CD14-positive monocyte (primary cell): ENCODE results near the gene CXXC5. TPM values are rescaled to one million over a fixed set of nuclear protein-coding genes. Genes with fewer than 3 reads are reported as not detected.

Experiments used
- DNase-seq, 3 donors: peaks; one replicate each; pipeline ENCODE4 v3.0.0-alpha.2; 2011 to 2022
- H2AFZ ChIP-seq: 2 replicates; pipeline ENCODE4 v1.6.0; 2012; ENCODE audit warnings: mild to moderate bottlenecking, low read depth, low read length, inconsistent platforms; ENCODE audit not compliant: insufficient read depth, poor library complexity, severe bottlenecking
- H3K27ac ChIP-seq, 2 donors: 1 replicate in 1 of 2; 2 replicates in 1 of 2; pipeline ENCODE4 v1.5.1; 2012 to 2013; ENCODE audit warnings: low read length in 2 of 2, control low read depth in 1 of 2, inconsistent platforms in 1 of 2, low read depth in 1 of 2, mild to moderate bottlenecking in 1 of 2
- H3K27me3 ChIP-seq, 2 donors: one replicate each; pipeline versions ENCODE4 v1.6.0 to v1.6.1; 2011 to 2013; ENCODE audit warnings: low read length in 2 of 2; ENCODE audit not compliant: control insufficient read depth in 2 of 2, insufficient read depth in 2 of 2
- H3K36me3 ChIP-seq, 2 donors: replicated peaks in 1 of 2; 1 replicate in 1 of 2; 2 replicates in 1 of 2; pipeline versions ENCODE4 v1.5.1 to v1.6.1; 2012 to 2013; ENCODE audit warnings: low read length in 2 of 2, control low read depth in 1 of 2, inconsistent platforms in 1 of 2, mild to moderate bottlenecking in 1 of 2; ENCODE audit not compliant: insufficient read depth in 2 of 2, control insufficient read depth in 1 of 2
- H3K4me1 ChIP-seq, 2 donors: 1 replicate in 1 of 2; 2 replicates in 1 of 2; pipeline versions ENCODE4 v1.5.1 to v1.6.1; 2012 to 2013; ENCODE audit warnings: low read length in 2 of 2, control low read depth in 1 of 2, inconsistent platforms in 1 of 2, mild to moderate bottlenecking in 1 of 2, moderate library complexity in 1 of 2; ENCODE audit not compliant: insufficient read depth in 2 of 2, control insufficient read depth in 1 of 2
- H3K4me2 ChIP-seq: replicated peaks from 2 replicates; pipeline ENCODE3; 2012; ENCODE audit warnings: low read length, moderate library complexity, mild to moderate bottlenecking; ENCODE audit not compliant: poor library complexity, severe bottlenecking; ENCODE audit errors: extremely low read depth
- H3K4me3 ChIP-seq, 3 experiments: fragments of 200-600 bp in 1 of 3; sonication (generic) in 1 of 3; replicated peaks in 1 of 3; 1 replicate in 2 of 3; 2 replicates in 1 of 3; pipeline ENCODE4 v1.5.1; 2011 to 2013; ENCODE audit warnings: low read length in 3 of 3, mild to moderate bottlenecking in 3 of 3, control low read depth in 2 of 3, low read depth in 2 of 3, inconsistent platforms in 1 of 3, moderate library complexity in 1 of 3
- H3K79me2 ChIP-seq: 2 replicates; pipeline ENCODE4 v1.6.0; 2012; ENCODE audit warnings: mild to moderate bottlenecking, control low read depth, inconsistent platforms, low read length, moderate library complexity; ENCODE audit not compliant: insufficient read depth
- H3K9ac ChIP-seq: 2 replicates; pipeline ENCODE4 v1.6.0; 2017; ENCODE audit warnings: low read length, mild to moderate bottlenecking; ENCODE audit not compliant: insufficient read depth, poor library complexity, severe bottlenecking
- H3K9me3 ChIP-seq, 2 donors: replicated peaks in 1 of 2; 1 replicate in 1 of 2; 2 replicates in 1 of 2; pipeline versions ENCODE4 v1.5.1 to v1.6.1; 2012 to 2013; ENCODE audit warnings: low read length in 2 of 2, control low read depth in 1 of 2; ENCODE audit not compliant: control insufficient read depth in 1 of 2, insufficient read depth in 1 of 2
- H4K20me1 ChIP-seq: 2 replicates; pipeline ENCODE4 v1.6.0; 2012; ENCODE audit warnings: mild to moderate bottlenecking, low read length, control low read depth, moderate library complexity; ENCODE audit not compliant: insufficient read depth
- H3K27ac Mint-ChIP-seq, 7 donors: one replicate each; pipeline ENCODE4 v1.8.0; 2020; ENCODE audit warnings: mild to moderate bottlenecking in 7 of 7, mixed read lengths in 7 of 7, moderate library complexity in 6 of 7, inconsistent platforms in 2 of 7
- H3K27me3 Mint-ChIP-seq, 3 donors: one replicate each; pipeline ENCODE4 v1.8.0; 2021 to 2022; ENCODE audit warnings: low read depth in 3 of 3, mild to moderate bottlenecking in 3 of 3, mixed read lengths in 3 of 3, moderate library complexity in 3 of 3, inconsistent platforms in 1 of 3
- H3K36me3 Mint-ChIP-seq, 2 donors: one replicate each; pipeline ENCODE4 v1.8.0; 2020; ENCODE audit warnings: mixed read lengths in 2 of 2, inconsistent platforms in 1 of 2, mild to moderate bottlenecking in 1 of 2
- H3K4me1 Mint-ChIP-seq: one replicate; pipeline ENCODE4 v1.8.0; 2020; ENCODE audit warnings: mild to moderate bottlenecking, mixed read lengths
- H3K4me3 Mint-ChIP-seq, 2 donors: one replicate each; pipeline ENCODE4 v1.8.0; 2020; ENCODE audit warnings: mild to moderate bottlenecking in 2 of 2, mixed read lengths in 2 of 2, moderate library complexity in 1 of 2
- H3K9me3 Mint-ChIP-seq, 7 donors: one replicate each; pipeline ENCODE4 v1.8.0; 2020 to 2022; ENCODE audit warnings: mixed read lengths in 7 of 7, mild to moderate bottlenecking in 6 of 7, moderate library complexity in 6 of 7, inconsistent platforms in 2 of 7
- whole genome bisulfite sequencing: methylation state at CpG from one replicate; pipeline ENCODE4 v1.1.5; 2013; ENCODE audit warnings: missing lambda C conversion rate; ENCODE audit not compliant: insufficient coverage; 5-methylcytosine and 5-hydroxymethylcytosine counted together
- intact Hi-C, 2 donors: fragments of 100-400 bp; cut with micrococcal nuclease; formaldehyde crosslinking; loops; one replicate each; pipeline versions ENCODE4 v1.15.0 to v1.15.1; 2023
- polyA plus RNA-seq, 3 donors: library from polyadenylated mRNA; depleted of rRNA in 1 of 3; unstranded in 2 of 3; stranded (reverse) in 1 of 3; fragments of 300-500 nt in 2 of 3; fragments of >200 nt in 1 of 3; fragmentation: Illumina TruSeq in 2 of 3; gene quantifications; 1 replicate in 2 of 3; 2 replicates in 1 of 3; pipeline ENCODE4 v1.2.3, GENCODE V29; 2012 to 2021
- TF ChIP-seq, protein P1 (sequence below): fragments of 200-600 bp; IDR thresholded peaks from one replicate; pipeline ENCODE4 v1.8.0; 2022; ENCODE audit warnings: antibody characterized with exemption, mild to moderate bottlenecking

Gene CXXC5
- polyA plus RNA-seq, 3 donors, result 22.4 to 37.2 (median 33.7) TPM

DNA sequence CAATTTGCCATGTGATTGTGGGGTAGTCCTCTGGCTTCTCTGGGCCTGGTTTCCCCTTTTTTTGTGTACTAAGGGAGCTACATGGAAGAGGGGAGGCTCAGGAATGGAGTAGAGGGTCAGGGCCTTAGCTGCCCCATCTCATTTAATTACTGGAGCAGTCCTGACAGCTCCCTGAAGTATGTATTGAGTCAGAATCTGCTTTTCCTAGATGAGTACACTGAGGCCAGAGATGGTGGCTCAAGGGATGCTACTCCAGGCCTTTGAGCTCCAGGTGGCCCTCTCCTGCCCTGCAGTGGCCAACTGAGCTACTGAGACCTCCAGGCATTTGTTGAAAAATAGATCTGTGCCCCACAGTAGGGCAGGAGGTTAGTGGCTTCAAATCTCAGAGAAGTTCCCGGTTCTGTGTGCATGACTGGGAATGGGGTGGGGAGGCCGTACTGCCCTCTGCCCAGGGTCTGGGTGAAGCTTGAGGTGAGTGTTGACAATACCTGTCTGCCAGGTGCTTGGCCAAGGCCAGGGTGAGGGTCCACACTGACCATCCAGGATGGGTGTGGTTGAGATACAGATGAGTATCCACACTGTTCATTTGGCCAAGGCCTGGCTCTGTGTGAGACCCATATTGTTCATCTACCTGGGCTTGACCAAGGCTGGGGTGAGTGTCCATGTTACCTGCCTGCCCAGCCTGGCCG is 45.7 kb downstream of the CXXC5 start:
- Histone ChIP-seq H2AFZ (no peak overlapping the region), H3K9me3 (peaks cover 0 to 7% of the 10 kb centered on the region in 2 donors), H3K27ac (no peak overlapping the region), H3K36me3 (no peaks in the 10 kb centered on the region), H3K79me2 (no peaks in the 10 kb centered on the region), H3K4me3 (no peak overlapping the region), H3K9ac (no peak overlapping the region), H3K4me2 (no peak overlapping the region), H4K20me1 (no peaks in the 10 kb centered on the region), H3K27me3 (peaks cover 16 to 59% of the 10 kb centered on the region in 2 donors), H3K4me1 (peaks cover 20 to 27% of the 10 kb centered on the region in 2 donors)
- Mint-ChIP-seq H3K4me1 (peaks cover 29% of the 10 kb centered on the region), H3K9me3 (peaks cover 0 to 8% (median 3%) of the 10 kb centered on the region in 7 donors), H3K27ac (no peak overlapping the region), H3K36me3 (peaks cover 4 to 9% of the 10 kb centered on the region in 2 donors), H3K27me3 (peaks cover 59 to 74% (median 68%) of the 10 kb centered on the region in 3 donors), H3K4me3 (no peak overlapping the region)
- DNase-seq, result no peak
- whole genome bisulfite sequencing, result 94% methylated on average over 3 of the region's 3 CpGs
- intact Hi-C loops, result loop anchor here in 1 of 2 donors (5.0 kb wide), 1 partner anchor 53 kb away; no protein-coding TSS in a partner anchor
- TF ChIP-seq, protein P1, sequence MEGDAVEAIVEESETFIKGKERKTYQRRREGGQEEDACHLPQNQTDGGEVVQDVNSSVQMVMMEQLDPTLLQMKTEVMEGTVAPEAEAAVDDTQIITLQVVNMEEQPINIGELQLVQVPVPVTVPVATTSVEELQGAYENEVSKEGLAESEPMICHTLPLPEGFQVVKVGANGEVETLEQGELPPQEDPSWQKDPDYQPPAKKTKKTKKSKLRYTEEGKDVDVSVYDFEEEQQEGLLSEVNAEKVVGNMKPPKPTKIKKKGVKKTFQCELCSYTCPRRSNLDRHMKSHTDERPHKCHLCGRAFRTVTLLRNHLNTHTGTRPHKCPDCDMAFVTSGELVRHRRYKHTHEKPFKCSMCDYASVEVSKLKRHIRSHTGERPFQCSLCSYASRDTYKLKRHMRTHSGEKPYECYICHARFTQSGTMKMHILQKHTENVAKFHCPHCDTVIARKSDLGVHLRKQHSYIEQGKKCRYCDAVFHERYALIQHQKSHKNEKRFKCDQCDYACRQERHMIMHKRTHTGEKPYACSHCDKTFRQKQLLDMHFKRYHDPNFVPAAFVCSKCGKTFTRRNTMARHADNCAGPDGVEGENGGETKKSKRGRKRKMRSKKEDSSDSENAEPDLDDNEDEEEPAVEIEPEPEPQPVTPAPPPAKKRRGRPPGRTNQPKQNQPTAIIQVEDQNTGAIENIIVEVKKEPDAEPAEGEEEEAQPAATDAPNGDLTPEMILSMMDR, result no peak

GRCh38 chr5:139694556-139695177 is 46.5 kb downstream of the CXXC5 start:
- Histone ChIP-seq H3K4me1 (peaks cover 16 to 21% of the 10 kb centered on the region in 2 donors), H3K27me3 (peaks cover 16 to 59% of the 10 kb centered on the region in 2 donors), H3K4me2 (no peak overlapping the region), H3K4me3 (no peak overlapping the region), H3K79me2 (no peaks in the 10 kb centered on the region), H3K36me3 (no peaks in the 10 kb centered on the region), H3K9me3 (peaks cover 0 to 7% of the 10 kb centered on the region in 2 donors), H3K27ac (no peak overlapping the region), H3K9ac (no peak overlapping the region), H2AFZ (no peak overlapping the region), H4K20me1 (no peaks in the 10 kb centered on the region)
- Mint-ChIP-seq H3K9me3 (peaks cover 0 to 10% (median 3%) of the 10 kb centered on the region in 7 donors), H3K4me1 (peaks cover 26% of the 10 kb centered on the region), H3K4me3 (peak overlapping the region in 1 of 2 donors; percentile 30), H3K27me3 (peaks cover 55 to 74% (median 68%) of the 10 kb centered on the region in 3 donors), H3K27ac (peak overlapping the region in 1 of 7 donors; percentile 16), H3K36me3 (peaks cover 4 to 9% of the 10 kb centered on the region in 2 donors)
- TF ChIP-seq, protein P1, result no peak
- no peak for DNase-seq
- intact Hi-C loops, result loop anchor here in 1 of 2 donors (5.0 kb wide), 1 partner anchor 53 kb away; no protein-coding TSS in a partner anchor
- 100% methylated on average over 1 of the region's 1 CpG for WGBS
